ENCODE results near the gene ACER2.
A peak's percentile ranks its signal among the peaks of the same experiment; 100 is the strongest.

Gene ACER2

DNA sequence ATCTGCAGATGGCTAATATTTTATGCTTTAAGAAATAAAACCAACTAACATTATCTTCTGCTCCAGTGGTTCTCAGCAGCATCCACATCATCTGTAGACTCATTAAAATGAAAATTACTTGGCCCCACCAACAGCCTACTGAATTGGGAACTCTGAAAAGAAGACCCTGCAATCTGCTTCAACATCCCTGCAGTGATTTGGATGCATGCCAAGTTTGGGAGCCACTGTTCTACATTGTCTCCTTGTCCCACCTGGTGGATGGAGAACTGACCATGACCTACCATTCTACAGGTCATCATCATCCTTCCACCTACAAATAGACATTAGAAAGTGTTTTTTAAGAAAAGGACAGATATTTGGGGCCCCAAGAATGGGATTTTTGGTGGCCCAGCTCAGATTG is 71.1 kb downstream of the ACER2 start:
- ChIA-PET POLR2A (no interaction called here), CTCF (interaction anchor here (0.6 to 2.5 kb wide), 2 partner anchors 15 to 1156 kb away, joined by 3 to 15 read pairs; no protein-coding TSS in a partner anchor)
- Histone ChIP-seq H3K4me1 (ENCODE audit: control insufficient read depth, insufficient read depth, low read length) (no peaks in the 10 kb centered on the region), H3K27ac (ENCODE audit: extremely low read depth, low read depth, low read length) (no peak overlapping the region), H3K4me3 (ENCODE audit: low read depth, low read length) (no peak overlapping the region), H3K9me3 (ENCODE audit: control insufficient read depth, insufficient read depth, low read depth, low read length) (no peaks in the 10 kb centered on the region), H3K36me3 (ENCODE audit: control insufficient read depth in 2 of 2, insufficient read depth in 1 of 2, low read length in 2 of 2) (no peaks in the 10 kb centered on the region)
- no peak for TF ChIP-seq ZNF629 (tag by site-specific recombination; IDR thresholded peaks at IDR 0.05)
- no peak for TF ChIP-seq ZNF274 (IDR thresholded peaks at IDR 0.05; ENCODE audit: low read length)
- TF ChIP-seq ZNF274 (tag by site-specific recombination; IDR thresholded peaks at IDR 0.05; ENCODE audit: borderline replicate concordance): no peak
- TF ChIP-seq ZNF610 (tag by site-specific recombination; IDR thresholded peaks at IDR 0.05; ENCODE audit: borderline replicate concordance): no peak
- no peak for TF ChIP-seq KLF9 (tag by site-specific recombination; IDR thresholded peaks at IDR 0.05; ENCODE audit: low read depth)
- no peak for TF ChIP-seq ZNF214 (tag by site-specific recombination; IDR thresholded peaks at IDR 0.05; ENCODE audit: borderline replicate concordance)
- TF ChIP-seq ZFP69B (tag by site-specific recombination; IDR thresholded peaks at IDR 0.05): no peak
- peak; percentile 51; the same call in 1 of the 2 replicates for TF ChIP-seq ZBTB20 (tag by site-specific recombination; IDR thresholded peaks at IDR 0.05)

DNA sequence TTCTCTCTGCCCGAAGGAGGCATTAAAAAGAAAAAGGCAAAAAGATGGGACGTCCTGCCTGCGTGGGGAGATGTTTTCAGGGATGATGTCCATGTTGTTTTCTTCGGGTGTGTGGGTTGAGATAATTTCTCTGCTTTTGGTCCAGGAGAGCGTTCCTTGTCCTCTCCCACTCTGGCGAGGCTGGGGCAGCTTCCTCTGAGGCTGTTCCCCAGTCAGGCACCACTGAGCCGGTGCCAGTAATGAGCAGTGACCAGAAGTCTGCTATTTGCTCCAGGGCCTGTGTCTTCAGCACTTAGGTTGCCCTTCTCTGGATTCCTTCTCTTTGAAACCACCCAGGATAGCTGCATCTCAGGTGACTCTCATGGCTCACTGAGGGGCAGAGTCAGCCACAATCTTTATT is 71.5 kb downstream of the ACER2 start:
- Histone ChIP-seq H3K9me3 (ENCODE audit: control insufficient read depth, insufficient read depth, low read depth, low read length) (no peaks in the 10 kb centered on the region), H3K27ac (ENCODE audit: extremely low read depth, low read depth, low read length) (no peak overlapping the region), H3K4me1 (ENCODE audit: control insufficient read depth, insufficient read depth, low read length) (no peaks in the 10 kb centered on the region), H3K36me3 (ENCODE audit: control insufficient read depth in 2 of 2, insufficient read depth in 1 of 2, low read length in 2 of 2) (no peaks in the 10 kb centered on the region), H3K4me3 (ENCODE audit: low read depth, low read length) (no peak overlapping the region)
- ChIA-PET POLR2A (no interaction called here), CTCF (interaction anchor here (2.5 kb wide), 1 partner anchor 15 kb away, joined by 15 read pairs; no protein-coding TSS in a partner anchor)
- no peak for TF ChIP-seq ZFP41 (tag by site-specific recombination; IDR thresholded peaks at IDR 0.05; ENCODE audit: borderline replicate concordance)
- no peak for TF ChIP-seq GLI4 (tag by site-specific recombination; IDR thresholded peaks at IDR 0.05)
- no peak for TF ChIP-seq ZNF132 (tag by site-specific recombination; IDR thresholded peaks at IDR 0.05; ENCODE audit: borderline replicate concordance)
- no peak for TF ChIP-seq ZNF174 (tag by site-specific recombination; IDR thresholded peaks at IDR 0.05)
- no peak for TF ChIP-seq ZNF394 (tag by site-specific recombination; IDR thresholded peaks at IDR 0.05; ENCODE audit: borderline replicate concordance)
- TF ChIP-seq ZSCAN16 (tag by site-specific recombination; IDR thresholded peaks at IDR 0.05): no peak
- no peak for TF ChIP-seq ZNF777 (tag by site-specific recombination; IDR thresholded peaks at IDR 0.05; ENCODE audit: borderline replicate concordance)
- TF ChIP-seq MZF1 (tag by site-specific recombination; IDR thresholded peaks at IDR 0.05; ENCODE audit: borderline replicate concordance): no peak
- no peak for TF ChIP-seq ZNF133 (tag by site-specific recombination; IDR thresholded peaks at IDR 0.05)
- no peak for TF ChIP-seq MEIS1 (CRISPR knock-in tag; IDR thresholded peaks at IDR 0.05; ENCODE audit: borderline replicate concordance)
- no peak for TF ChIP-seq ZNF148 (tag by site-specific recombination; IDR thresholded peaks at IDR 0.05; ENCODE audit: borderline replicate concordance)
- TF ChIP-seq ZNF302 (tag by site-specific recombination; IDR thresholded peaks at IDR 0.05; ENCODE audit: low read depth): no peak
- no peak for TF ChIP-seq ZNF114 (tag by site-specific recombination; IDR thresholded peaks at IDR 0.05)
- TF ChIP-seq ZNF521 (tag by site-specific recombination; IDR thresholded peaks at IDR 0.05): no peak
- no peak for TF ChIP-seq ZNF449 (tag by site-specific recombination; IDR thresholded peaks at IDR 0.05)
- TF ChIP-seq ZEB2 (tag by site-specific recombination; IDR thresholded peaks at IDR 0.05): no peak
- TF ChIP-seq ZNF768 (tag by site-specific recombination; IDR thresholded peaks at IDR 0.05): no peak

Data from HEK293 (cell line).